GM19239 (cell line): ENCODE data around the gene DSTN.

ENCODE experiments used
- DNase-seq: peaks from one replicate; pipeline ENCODE4 v3.0.0; 2011; ENCODE audit warnings: low spot score; ENCODE audit not compliant: insufficient read length
- FAIRE-seq: peaks from 2 replicates; lab custom pipeline; 2011; peaks lifted over from hg19 to GRCh38; lab: Jason Lieb, UNC

Gene DSTN

DNA sequence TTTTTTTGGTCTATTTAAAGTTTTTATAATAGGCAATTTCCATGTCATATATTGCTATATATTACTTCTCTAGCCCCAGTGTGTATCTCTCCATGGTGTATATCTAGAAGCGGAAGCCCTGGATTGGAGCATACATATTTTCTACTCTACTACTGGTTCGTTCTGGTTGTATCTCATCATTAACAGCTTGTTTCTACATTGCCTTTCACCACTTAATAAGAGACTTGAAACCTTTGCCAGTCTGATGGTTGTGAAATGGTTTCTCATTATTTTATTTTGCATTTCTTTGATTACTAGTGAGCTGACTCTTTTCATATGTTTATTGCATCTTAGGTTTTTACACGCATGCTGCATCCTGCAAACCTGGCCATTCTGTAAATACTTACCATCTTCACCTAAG, 3.6 kb downstream of the DSTN start:
- no peak for DNase-seq
- FAIRE-seq, result no peak

DNA sequence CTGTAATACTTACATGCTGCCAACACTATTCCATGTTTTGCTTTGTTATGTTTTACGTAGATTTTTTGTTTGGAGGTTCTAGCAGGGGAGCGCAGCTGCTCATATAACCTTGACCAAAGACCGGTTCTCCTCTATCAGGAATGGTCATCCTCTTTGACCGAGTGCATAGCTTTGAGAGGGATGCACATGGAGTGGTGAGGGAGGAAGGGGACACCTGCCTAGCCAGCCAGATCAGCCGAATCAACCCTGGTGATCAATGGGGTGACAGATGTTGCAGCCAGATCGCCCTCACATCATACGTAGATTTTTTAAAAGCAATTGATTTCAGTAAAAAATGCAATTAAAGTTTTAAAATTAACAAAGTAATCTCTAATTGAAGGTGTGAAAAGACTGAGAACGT, 6.3 kb downstream of the DSTN start:
- FAIRE-seq (no peak), DNase-seq (no peak)

DNA sequence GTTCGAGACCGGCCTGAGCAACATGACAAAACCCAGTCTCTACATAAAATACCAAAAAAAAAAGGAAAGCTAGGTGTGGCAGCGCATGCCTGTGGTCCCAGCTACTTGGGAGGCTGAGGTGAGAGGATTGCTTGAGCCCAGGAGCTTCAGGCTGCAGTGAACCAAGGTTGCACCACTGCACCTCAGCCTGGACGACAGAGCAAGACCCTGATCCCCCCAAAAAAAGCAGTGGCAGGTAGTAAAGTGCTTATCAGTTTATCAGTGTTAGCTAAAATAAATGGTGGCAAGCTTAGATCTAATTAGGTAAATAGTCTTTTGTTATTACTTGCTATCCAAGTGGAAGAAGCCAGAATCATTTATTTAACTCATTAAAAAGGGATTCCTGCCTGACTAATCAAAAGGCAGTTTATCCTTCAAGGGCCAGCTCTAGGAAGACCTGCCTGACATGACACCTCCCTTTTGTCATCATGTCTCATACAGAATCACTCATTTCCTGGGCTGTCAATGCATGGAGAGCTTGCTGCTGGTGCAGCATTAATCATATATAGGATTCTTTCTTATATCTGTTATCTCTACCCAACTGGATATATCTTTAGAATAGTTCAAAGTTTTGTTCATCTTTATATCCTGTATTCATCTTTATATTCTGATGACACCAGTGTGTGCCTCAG, 9.6 kb downstream of the DSTN start:
- no peak for FAIRE-seq

DNA sequence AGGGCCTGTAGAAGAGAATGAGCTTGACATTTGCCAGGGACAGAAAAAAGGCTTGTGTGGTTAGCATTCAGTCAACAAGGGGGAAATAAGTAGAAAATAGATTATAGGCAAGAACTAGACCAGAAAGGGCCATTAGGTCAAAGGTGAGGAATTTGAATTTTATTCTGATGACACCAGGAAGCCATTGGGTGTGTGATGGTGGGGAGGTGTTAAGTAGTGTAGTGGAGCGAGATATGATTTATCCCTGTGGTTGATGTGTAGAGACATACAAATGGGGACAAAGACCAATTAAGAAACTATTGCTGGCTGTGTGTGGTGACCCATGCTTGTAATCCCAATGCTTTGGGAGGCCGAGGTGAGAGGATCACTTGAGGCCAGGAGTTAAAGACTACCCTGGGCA, 11.0 kb downstream of the DSTN start:
- DNase-seq (no peak), FAIRE-seq (no peak)

More for the DNA sequence above, 9.6 kb downstream of the DSTN start:
- DNase-seq, result no peak

- FAIRE-seq, result no peak
- no peak for DNase-seq
Measured at GRCh38 chr20:17583126-17583525, 13.3 kb downstream of the DSTN start.

DNA sequence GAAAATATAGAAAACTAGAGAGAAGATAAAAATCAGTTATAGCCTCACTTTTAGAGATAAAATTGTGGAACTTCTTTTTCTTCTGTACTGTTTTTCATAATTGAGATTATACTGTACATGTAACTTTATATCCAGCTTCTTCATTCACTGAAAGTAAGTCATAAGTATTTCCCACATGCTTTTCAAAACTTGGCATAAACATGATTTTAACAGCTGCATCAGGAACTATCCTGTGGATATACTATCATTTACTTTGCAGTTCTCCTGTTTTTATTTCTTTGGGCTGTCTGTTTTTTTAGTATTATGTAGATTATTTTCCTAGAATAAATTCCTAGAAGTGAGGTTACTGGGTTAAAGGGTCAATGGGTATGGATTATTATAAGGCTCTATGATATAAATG, 14.8 kb downstream of the DSTN start:
- DNase-seq (no peak), FAIRE-seq (no peak)

GRCh38 chr20:17586250-17586649, 16.4 kb downstream of the DSTN start:
- no peak for FAIRE-seq
- DNase-seq, result no peak

- FAIRE-seq (no peak), DNase-seq (no peak)
Measured at GRCh38 chr20:17587148-17587547, 17.3 kb downstream of the DSTN start.

DNA sequence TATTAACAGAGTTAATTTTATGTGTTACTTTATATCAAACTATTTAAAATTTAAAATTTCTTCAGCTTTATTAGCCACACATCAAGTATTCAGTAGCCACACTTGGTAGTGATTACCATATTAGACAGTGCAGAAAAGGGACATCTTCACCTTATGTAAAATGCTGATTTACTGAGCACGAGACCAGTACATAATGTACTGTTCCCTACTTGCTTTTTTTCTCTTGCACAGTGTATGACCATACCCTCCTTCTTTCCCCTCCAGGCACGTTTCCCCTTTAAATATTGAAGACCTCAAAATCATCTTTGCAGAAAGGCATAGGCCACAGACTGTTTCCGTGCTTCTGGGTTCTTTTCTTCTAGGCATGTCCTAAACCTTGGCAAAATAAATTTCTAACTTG, 17.9 kb downstream of the DSTN start:
- FAIRE-seq, result no peak
- no peak for DNase-seq

DNA sequence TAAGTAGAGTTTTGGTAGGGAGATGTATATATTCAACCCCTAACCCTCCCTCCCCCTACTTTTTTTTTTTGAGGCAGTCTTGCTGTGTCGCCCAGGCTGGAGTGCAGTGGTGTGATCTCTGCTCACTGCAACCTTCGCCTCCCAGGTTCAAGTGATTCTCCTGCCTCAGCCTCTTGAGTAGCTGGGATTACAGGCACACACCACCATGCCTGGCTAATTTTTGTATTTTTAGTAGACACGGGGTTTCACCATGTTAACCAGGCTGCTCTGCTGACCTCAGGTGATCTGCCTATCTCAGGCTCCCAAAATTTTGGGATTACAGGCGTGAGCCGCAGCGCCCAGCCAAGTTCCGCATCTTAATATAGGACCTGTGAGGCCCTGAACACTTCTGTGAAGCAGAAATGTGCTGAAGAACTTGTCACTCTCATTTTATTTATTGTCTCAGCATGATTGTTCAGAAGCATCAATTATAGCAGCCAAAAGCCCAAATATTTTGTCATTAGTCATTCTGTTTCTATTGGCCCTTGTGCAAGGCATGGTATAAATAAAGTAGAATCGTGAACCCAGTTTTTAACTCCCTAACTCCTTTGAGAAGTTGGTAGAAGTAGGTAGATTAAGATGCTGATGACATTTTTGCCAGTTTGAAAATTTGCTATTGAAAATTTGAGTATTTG, 19.4 kb downstream of the DSTN start:
- no peak for DNase-seq

GRCh38 chr20:17590245-17590644, 20.4 kb downstream of the DSTN start:
- no peak for DNase-seq
- no peak for FAIRE-seq

More for the DNA sequence above, 19.4 kb downstream of the DSTN start:
- FAIRE-seq, result no peak

DNA sequence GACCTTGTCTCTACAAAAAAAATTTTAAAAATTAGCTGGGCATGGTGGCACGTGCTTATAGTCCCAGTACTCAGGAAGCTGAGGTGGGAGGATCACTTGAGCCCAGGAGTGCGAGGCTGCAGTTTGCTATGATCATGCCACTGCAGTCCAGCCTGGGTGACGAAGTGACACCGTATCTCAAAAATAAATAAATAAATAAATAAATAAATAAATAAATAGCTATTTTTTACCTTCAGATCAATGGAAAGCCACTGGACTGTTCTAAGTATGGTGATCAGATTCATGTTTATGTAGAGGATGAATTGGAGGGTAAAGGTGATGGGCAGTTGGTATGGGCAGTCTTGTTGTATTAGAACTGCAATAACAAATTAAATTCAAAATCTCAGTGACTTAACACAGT, 24.0 kb downstream of the DSTN start:
- FAIRE-seq (no peak), DNase-seq (no peak)

GRCh38 chr20:17594443-17594842, 24.6 kb downstream of the DSTN start:
- no peak for DNase-seq
- FAIRE-seq, result no peak

DNA sequence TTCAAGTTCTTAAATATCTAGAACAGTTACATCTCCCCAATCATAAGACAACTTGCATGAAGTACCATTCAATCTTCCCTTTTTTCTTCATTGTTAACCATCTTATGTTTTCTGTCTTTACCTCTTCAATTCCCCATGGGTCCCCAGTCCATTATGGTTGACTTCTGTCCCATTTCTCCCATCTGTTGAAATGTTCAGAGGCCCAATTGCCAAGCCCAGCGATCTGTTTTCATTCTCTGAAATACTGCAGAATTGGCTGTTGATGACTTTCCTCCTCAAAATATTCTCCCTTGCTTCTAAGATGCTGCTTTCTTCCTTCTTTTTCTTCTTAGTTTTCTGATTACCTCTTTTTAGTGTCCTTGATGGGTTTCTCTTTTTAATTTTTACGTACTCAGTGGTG, 26.0 kb downstream of the DSTN start:
- FAIRE-seq (no peak), DNase-seq (no peak)

GRCh38 chr20:17598013-17598550, 28.2 kb downstream of the DSTN start:
- DNase-seq (no peak), FAIRE-seq (no peak)

DNA sequence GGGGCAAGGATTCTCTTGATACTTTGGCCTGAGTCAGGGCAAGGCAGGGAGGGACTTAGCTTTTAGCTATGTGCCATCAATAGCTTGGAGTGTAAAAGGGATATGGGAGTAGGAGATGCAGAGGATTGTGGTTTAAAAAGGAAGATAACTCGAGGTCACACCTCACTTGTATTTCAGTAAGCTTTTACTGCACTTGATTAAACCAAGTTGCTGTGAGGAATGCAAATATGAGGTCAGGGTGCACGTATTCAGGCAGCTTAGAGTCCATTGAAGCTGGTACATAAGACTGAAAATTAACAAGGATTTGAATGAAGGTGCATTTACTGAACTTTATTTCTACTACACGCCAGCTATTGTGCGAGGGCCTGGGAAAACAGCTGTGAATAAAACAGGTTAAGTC, 32.1 kb downstream of the DSTN start:
- FAIRE-seq (no peak), DNase-seq (no peak)

GRCh38 chr20:17602493-17602892, 32.6 kb downstream of the DSTN start:
- DNase-seq (no peak), FAIRE-seq (no peak)

GRCh38 chr20:17605131-17605660, 35.3 kb downstream of the DSTN start:
- DNase-seq (no peak), FAIRE-seq (no peak)

DNA sequence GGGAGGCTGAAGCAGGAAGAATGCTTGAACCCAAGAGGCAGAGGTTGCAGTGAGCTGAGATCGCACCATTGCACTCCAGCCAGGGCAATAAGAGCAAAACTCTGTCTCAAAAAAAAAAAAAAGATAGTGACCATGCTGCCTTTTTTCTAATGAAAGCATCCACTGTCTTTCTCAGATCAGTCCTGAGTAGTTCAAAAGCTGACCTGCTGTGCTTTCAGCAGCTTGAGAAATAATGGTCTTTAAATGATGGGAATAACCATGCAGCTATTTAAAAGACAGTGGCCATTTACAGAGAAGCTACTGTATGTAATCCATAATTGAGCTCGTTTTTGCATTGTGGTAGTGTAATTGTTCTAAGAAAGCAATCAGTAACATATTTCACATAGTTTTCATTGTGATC, 36.1 kb downstream of the DSTN start:
- no peak for DNase-seq
- no peak for FAIRE-seq

- no peak for DNase-seq
Measured at GRCh38 chr20:17608701-17609497, 39.0 kb downstream of the DSTN start.

More at GRCh38 chr20:17608701-17609497, 39.0 kb downstream of the DSTN start:
- FAIRE-seq, result no peak
